Stomach (tissue), 9 donors: ENCODE data around the gene TSPAN11. TPM values are rescaled to one million over a fixed set of nuclear protein-coding genes. Genes with fewer than 3 reads are reported as not detected.

Experiments used
- DNase-seq, 2 donors: peaks; one replicate each; pipeline versions ENCODE4 v3.0.0 to v3.0.0-alpha.2; 2013 to 2019
- H3K27ac ChIP-seq, 5 donors: fragments of 200-600 bp in 4 of 5; sonication (generic) in 4 of 5; one replicate each; pipeline ENCODE4 v1.5.1; 2013 to 2019; ENCODE audit warnings: mild to moderate bottlenecking in 1 of 5, moderate library complexity in 1 of 5
- H3K27me3 ChIP-seq, 3 donors: fragments of 200-600 bp; sonication (generic); one replicate each; pipeline ENCODE4 v1.5.1; 2017 to 2019; ENCODE audit warnings: mixed run types in 1 of 3
- H3K36me3 ChIP-seq, 4 donors: fragments of 200-600 bp; sonication (generic); 1 replicate in 3 of 4; 2 replicates in 1 of 4; pipeline ENCODE4 v1.5.1; 2016 to 2019
- H3K4me1 ChIP-seq, 4 donors: fragments of 200-600 bp; sonication (generic); one replicate each; pipeline ENCODE4 v1.5.1; 2016 to 2019
- H3K4me3 ChIP-seq, 4 donors: fragments of 200-600 bp; sonication (generic) in 3 of 4; one replicate each; pipeline ENCODE4 v1.5.1; 2016 to 2019; ENCODE audit warnings: mild to moderate bottlenecking in 1 of 4
- H3K9me3 ChIP-seq, 4 donors: fragments of 200-600 bp; sonication (generic); one replicate each; pipeline ENCODE4 v1.5.1; 2016 to 2019
- CTCF ChIP-seq, 7 experiments: fragments of 450-650 bp in 4 of 7; fragments of 200-600 bp in 3 of 7; sonication (generic) in 3 of 7; IDR thresholded peaks; one replicate each; pipeline ENCODE4 v1.5.1; 2016 to 2019; ENCODE audit warnings: antibody characterized with exemption in 7 of 7, control low read depth in 2 of 7, mild to moderate bottlenecking in 1 of 7
- EP300 ChIP-seq: sonication (generic); formaldehyde crosslinking; IDR thresholded peaks from one replicate; pipeline ENCODE4 v1.6.1; 2017; ENCODE audit warnings: antibody characterized with exemption
- POLR2A ChIP-seq, 4 donors: fragments of 450-650 bp; IDR thresholded peaks; one replicate each; pipeline ENCODE4 v1.6.1; 2016; ENCODE audit warnings: antibody characterized with exemption in 4 of 4, control low read depth in 2 of 4, mild to moderate bottlenecking in 1 of 4, moderate library complexity in 1 of 4
- POLR2AphosphoS5 ChIP-seq, 3 donors: sonication (generic); formaldehyde crosslinking; IDR thresholded peaks; one replicate each; pipeline ENCODE4 v1.6.1; 2016; ENCODE audit warnings: antibody characterized with exemption in 3 of 3
- WGBS, 5 donors: extraction: QIAGEN DNeasy Blood & Tissue Kit in 3 of 5; methylation state at CpG; one replicate each; pipeline versions ENCODE4 v1.1.5 to v1.1.7; 2013 to 2018; 5-methylcytosine and 5-hydroxymethylcytosine counted together
- intact Hi-C: fragments of 100-400 bp; cut with DNase I; formaldehyde crosslinking; loops from one replicate; pipeline ENCODE4 v1.15.1; 2023; ENCODE audit warnings: low total_unique reads
- polyA plus RNA-seq, 3 donors: library from polyadenylated mRNA; stranded (reverse); fragments of 200-250 nt; gene quantifications; one replicate each; pipeline ENCODE4 v1.2.3, GENCODE V29; 2013
- total RNA-seq, 5 donors: library from RNA; depleted of rRNA; stranded (reverse); fragments of >200 nt; gene quantifications; one replicate each; pipeline versions ENCODE4 v1.1.0 to v1.2.3, GENCODE V29; 2014 to 2016
- donor health status: healthy with polysubstance abuse.
- donor health status: Bipolar disorder and iron deficiency.
- donor health status: healthy.

The TSPAN11 gene
- total and polyA plus RNA-seq, 8 donors: under 0.01 to 5.5 (median 1.3) TPM

GRCh38 chr12:30965613-30965985, 39.1 kb downstream of the TSPAN11 start:
- WGBS, 5 donors: 61 to 79% (median 70%) methylated on average over 11 of the region's 11 CpGs
- Histone ChIP-seq H3K4me3 (no peak overlapping the region), H3K9me3 (no peaks in the 10 kb centered on the region), H3K4me1 (peaks cover 0 to 5% (median 2%) of the 10 kb centered on the region in 4 donors), H3K27me3 (peaks cover 0 to 24% (median 0%) of the 10 kb centered on the region in 3 donors), H3K27ac (no peak overlapping the region), H3K36me3 (no peaks in the 10 kb centered on the region)
- no peak for TF ChIP-seq POLR2AphosphoS5 (IDR thresholded peaks at IDR 0.05)
- no peak for TF ChIP-seq EP300
- TF ChIP-seq CTCF (IDR thresholded peaks at IDR 0.05): peak in 1 of 7 experiments; percentile 17
- no peak for TF ChIP-seq POLR2A (IDR thresholded peaks at IDR 0.05)
- intact Hi-C loops: no loop called here
- peak in 1 of 2 donors; percentile 40 for DNase-seq

- no peak overlapping the region for H3K27ac ChIP-seq
- H3K9me3 ChIP-seq: no peaks in the 10 kb centered on the region
- TF ChIP-seq POLR2AphosphoS5 (IDR thresholded peaks at IDR 0.05) (no peak), POLR2A (IDR thresholded peaks at IDR 0.05) (no peak), CTCF (IDR thresholded peaks at IDR 0.05) (no peak), EP300 (no peak)
- DNase-seq: no peak
- H3K36me3 ChIP-seq: no peaks in the 10 kb centered on the region
- WGBS, 5 donors: 48 to 88% (median 74%) methylated on average over 2 to 3 of the region's 3 CpGs
- H3K4me1 ChIP-seq: peaks cover 0 to 13% (median 6%) of the 10 kb centered on the region in 4 donors
- H3K27me3 ChIP-seq: peaks cover 0 to 19% (median 0%) of the 10 kb centered on the region in 3 donors
- H3K4me3 ChIP-seq: no peak overlapping the region
- intact Hi-C loops: no loop called here
Observed at GRCh38 chr12:30967026-30967425, 40.5 kb downstream of the TSPAN11 start.

- no peak for DNase-seq
- Histone ChIP-seq H3K4me1 (peaks cover 0 to 13% (median 6%) of the 10 kb centered on the region in 4 donors), H3K27ac (no peak overlapping the region), H3K36me3 (no peaks in the 10 kb centered on the region), H3K9me3 (no peaks in the 10 kb centered on the region), H3K27me3 (peaks cover 0 to 23% (median 7%) of the 10 kb centered on the region in 3 donors), H3K4me3 (no peak overlapping the region)
- 65 to 85% (median 76%) methylated on average over 5 of the region's 5 CpGs for WGBS, 5 donors
- TF ChIP-seq CTCF (IDR thresholded peaks at IDR 0.05): no peak
- TF ChIP-seq EP300: no peak
- no peak for TF ChIP-seq POLR2AphosphoS5 (IDR thresholded peaks at IDR 0.05)
- no peak for TF ChIP-seq POLR2A (IDR thresholded peaks at IDR 0.05)
- intact Hi-C loops: no loop called here
Observed at GRCh38 chr12:30968211-30968610, 41.7 kb downstream of the TSPAN11 start.

GRCh38 chr12:30969006-30969405, 42.5 kb downstream of the TSPAN11 start:
- peaks cover 0 to 20% (median 7%) of the 10 kb centered on the region in 3 donors for H3K27me3 ChIP-seq
- TF ChIP-seq POLR2A (IDR thresholded peaks at IDR 0.05): no peak
- no peak for TF ChIP-seq CTCF (IDR thresholded peaks at IDR 0.05)
- no peak for TF ChIP-seq POLR2AphosphoS5 (IDR thresholded peaks at IDR 0.05)
- TF ChIP-seq EP300: no peak
- WGBS, 5 donors: 70 to 94% (median 83%) methylated on average over 3 of the region's 3 CpGs
- intact Hi-C loops: no loop called here
- H3K9me3 ChIP-seq: no peaks in the 10 kb centered on the region
- no peak overlapping the region for H3K27ac ChIP-seq
- no peak for DNase-seq
- no peaks in the 10 kb centered on the region for H3K36me3 ChIP-seq
- no peak overlapping the region for H3K4me3 ChIP-seq
- peaks cover 0 to 13% (median 6%) of the 10 kb centered on the region in 4 donors for H3K4me1 ChIP-seq
